Heart right ventricle (tissue), 16 donors: Measurements from ENCODE around the gene PIP4K2A. TPM values are rescaled to one million over a fixed set of nuclear protein-coding genes. Genes with fewer than 3 reads are reported as not detected.

Experiments used
- ATAC-seq, 8 donors: fragments of 200-7000 bp; cut with Tn5 transposase; one replicate each; pipeline ENCODE4 v1.9.1; 2020; ENCODE audit warnings: mild to moderate bottlenecking in 8 of 8, moderate library complexity in 8 of 8, moderate number of reproducible peaks in 1 of 8
- DNase-seq, 2 donors: peaks; one replicate each; pipeline ENCODE4 v3.0.0-alpha.2; 2020
- H3K27ac ChIP-seq, 10 donors: fragments of 200-600 bp; sonication (generic) in 2 of 10; one replicate each; pipeline versions ENCODE4 v1.5.0 to v1.8.0; 2020 to 2022; ENCODE audit warnings: mild to moderate bottlenecking in 3 of 10
- H3K27me3 ChIP-seq, 7 donors: fragments of 200-600 bp; one replicate each; pipeline ENCODE4 v1.8.0; 2021 to 2022; ENCODE audit warnings: mild to moderate bottlenecking in 2 of 7
- H3K36me3 ChIP-seq, 9 donors: fragments of 200-600 bp; sonication (generic) in 1 of 9; one replicate each; pipeline versions ENCODE4 v1.5.0 to v1.8.0; 2020 to 2022; ENCODE audit warnings: mild to moderate bottlenecking in 2 of 9
- H3K4me1 ChIP-seq, 9 donors: fragments of 200-600 bp; sonication (generic) in 1 of 9; one replicate each; pipeline versions ENCODE4 v1.5.0 to v1.8.0; 2020 to 2022; ENCODE audit warnings: mild to moderate bottlenecking in 4 of 9
- H3K4me3 ChIP-seq, 10 donors: fragments of 200-600 bp; sonication (generic) in 2 of 10; one replicate each; pipeline versions ENCODE4 v1.5.0 to v1.8.0; 2020 to 2022; ENCODE audit warnings: mild to moderate bottlenecking in 7 of 10, moderate library complexity in 2 of 10
- H3K9me3 ChIP-seq, 11 donors: fragments of 200-600 bp in 10 of 11; sonication (generic) in 2 of 11; one replicate each; pipeline versions ENCODE4 v1.5.0 to v1.8.0; 2013 to 2022; ENCODE audit warnings: mild to moderate bottlenecking in 2 of 11, control low read depth in 1 of 11, moderate library complexity in 1 of 11
- CTCF ChIP-seq, 9 donors: fragments of 200-600 bp; sonication (generic) in 2 of 9; IDR thresholded peaks; one replicate each; pipeline versions ENCODE4 v1.5.0 to v1.8.0; 2021 to 2022; ENCODE audit warnings: antibody characterized with exemption in 9 of 9, mild to moderate bottlenecking in 5 of 9, moderate library complexity in 1 of 9
- WGBS, 2 donors: extraction: QIAGEN DNeasy Blood & Tissue Kit; methylation state at CpG; one replicate each; pipeline ENCODE4 v1.1.7; 2013; ENCODE audit warnings: inconsistent platforms in 1 of 2; 5-methylcytosine and 5-hydroxymethylcytosine counted together
- intact Hi-C, 10 donors: fragments of 100-400 bp; cut with DNase I; formaldehyde crosslinking; loops; one replicate each; pipeline versions ENCODE4 v1.11.1 to v1.14.2; 2022
- polyA plus RNA-seq, 2 donors: library from polyadenylated mRNA; stranded (reverse); fragments of 200-250 nt; gene quantifications; one replicate each; pipeline ENCODE4 v1.2.3, GENCODE V29; 2013
- total RNA-seq, 10 donors: library from RNA; stranded (reverse); fragmentation: NEBNext Ultra II Directional in 3 of 10; extraction: Animal tissue kit (Norgen Biotek cat#: 25700) in 3 of 10; gene quantifications; one replicate each; pipeline versions ENCODE4 v1.2.1 to v1.2.4, GENCODE V29; 2021 to 2023
- donor health status: Arrhythmogenic right ventricular cardiomyopathy.
- donor health status: ischemic (EF 13 %, LVEDD 7.1; RV severe dilation, severe dysfunction).
- donor health status: healthy with polysubstance abuse.
- donor health status: DM: no; HTN: yes; CAD: no.
- donor health status: DM: no; HTN: no; CAD: no.
- donor health status: ischemic (EF 25% LVEDD 6.9; RV normal size, moderate dysfunction).
- donor health status: ischemic (EF 25% LVEDD 5.7; RV mildly dilated, moderate dysfunction).
- donor health status: healthy.
- donor health status: DM: yes; HTN: yes; CAD: no.
- donor health status: Ischemic cardiomyopathy.
- donor health status: ischemic (EF 35%, LVEDD 5.7; RV mildly dilated, moderate dysfunction).
- donor health status: nonischemic (EF 11% LVEDD 7.7; RV severe dilation, severe dysfunction).
- donor health status: DM: yes; HTN: yes; CAD: no.
- donor health status: PGD.
- donor health status: ischemic (EF 29% LVEDD 5.4; RV normal size, mild dysfunction).
- donor health status: nonischemic (EF 23%, LVEDD 6.1; RV moderate dilation, normal function).

Gene PIP4K2A
- total and polyA plus RNA-seq, 12 donors: 6.0 to 29.1 (median 13.3) TPM

- no peaks in the 10 kb centered on the region for H3K36me3 ChIP-seq
- no peak for ATAC-seq
- peaks cover 0 to 4% (median 0%) of the 10 kb centered on the region in 7 donors for H3K27me3 ChIP-seq
- no peak for TF ChIP-seq CTCF (IDR thresholded peaks at IDR 0.05)
- no peak overlapping the region for H3K4me3 ChIP-seq
- intact Hi-C loops: loop anchor here in 1 of 10 donors (2.0 kb wide), 1 partner anchor 19 kb away; no protein-coding TSS in a partner anchor
- no peak for DNase-seq
- peaks cover 0 to 19% (median 0%) of the 10 kb centered on the region in 9 donors for H3K4me1 ChIP-seq
- WGBS, 2 donors: 81 to 90% methylated on average over 6 of the region's 6 CpGs
- H3K9me3 ChIP-seq: no peaks in the 10 kb centered on the region
- no peak overlapping the region for H3K27ac ChIP-seq
Observed at GRCh38 chr10:22723783-22724182, 9.4 kb upstream of the PIP4K2A start.

GRCh38 chr10:22723343-22723779, 9.0 kb upstream of the PIP4K2A start:
- H3K27ac ChIP-seq: no peak overlapping the region
- peaks cover 0 to 15% (median 0%) of the 10 kb centered on the region in 9 donors for H3K4me1 ChIP-seq
- intact Hi-C loops: loop anchor here in 1 of 10 donors (2.0 kb wide), 1 partner anchor 19 kb away; no protein-coding TSS in a partner anchor
- 78 to 88% methylated on average over 5 of the region's 5 CpGs for WGBS, 2 donors
- H3K27me3 ChIP-seq: peaks cover 0 to 4% (median 0%) of the 10 kb centered on the region in 7 donors
- no peak overlapping the region for H3K4me3 ChIP-seq
- no peak for TF ChIP-seq CTCF (IDR thresholded peaks at IDR 0.05)
- H3K36me3 ChIP-seq: no peaks in the 10 kb centered on the region
- ATAC-seq: peak in 4 of 8 donors; percentile 30 to 67 (median 48)
- no peaks in the 10 kb centered on the region for H3K9me3 ChIP-seq
- no peak for DNase-seq

DNA sequence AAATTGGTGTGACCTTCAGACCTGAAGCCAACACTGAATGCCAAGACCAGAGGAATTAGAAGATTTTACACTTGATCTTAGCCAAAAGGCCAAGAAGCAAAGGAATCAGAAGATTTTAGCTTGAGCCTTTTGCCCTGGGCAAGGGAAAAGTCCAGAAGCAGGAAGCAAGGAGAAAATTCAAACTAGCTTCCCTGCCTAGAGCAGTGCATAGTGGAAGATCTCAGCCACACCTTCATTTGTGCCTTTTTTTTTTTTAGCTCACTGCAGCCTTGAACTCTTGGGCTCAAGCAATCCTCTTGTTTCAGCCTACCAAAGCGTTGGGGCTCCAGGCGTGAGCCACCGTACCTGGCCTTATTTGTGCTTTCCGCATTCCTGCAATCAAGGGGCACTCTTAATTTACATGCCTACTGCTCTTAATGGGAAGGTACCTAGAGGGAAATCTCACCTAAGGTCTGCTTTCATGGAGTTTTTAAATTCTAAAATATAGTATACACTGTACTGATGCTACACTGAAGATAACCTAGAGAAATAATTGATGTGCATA, 8.3 kb upstream of the PIP4K2A start:
- intact Hi-C loops: loop anchor here in 1 of 10 donors (2.0 kb wide), 1 partner anchor 20 kb away; no protein-coding TSS in a partner anchor
- TF ChIP-seq CTCF (IDR thresholded peaks at IDR 0.05): no peak

DNA sequence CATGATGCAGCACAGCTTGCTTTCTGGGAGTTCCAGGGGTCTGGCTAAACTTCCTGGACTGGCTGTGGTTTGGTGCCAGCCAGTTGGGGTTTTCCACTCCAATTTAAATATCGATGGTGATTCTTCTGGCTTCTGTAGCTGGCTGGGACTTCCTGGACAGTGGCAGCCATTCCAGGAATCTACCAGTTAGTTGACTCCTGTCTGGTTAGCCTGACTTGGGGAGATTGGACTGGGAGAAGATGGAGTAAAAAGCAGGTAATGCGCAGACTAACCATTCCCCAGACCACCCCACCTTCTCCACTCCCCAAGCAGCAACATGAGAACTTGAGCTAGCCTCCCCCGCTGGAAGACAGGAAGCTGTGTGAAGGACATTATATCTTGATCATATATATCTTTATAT, 6.3 kb upstream of the PIP4K2A start:
- Histone ChIP-seq H3K27me3 (no peaks in the 10 kb centered on the region), H3K9me3 (no peaks in the 10 kb centered on the region), H3K4me1 (peaks cover 0 to 15% (median 0%) of the 10 kb centered on the region in 9 donors), H3K36me3 (no peaks in the 10 kb centered on the region), H3K27ac (no peak overlapping the region), H3K4me3 (no peak overlapping the region)
- ATAC-seq (no peak), DNase-seq (no peak)
- intact Hi-C loops: no loop called here
- WGBS, 2 donors: 77 to 82% methylated on average over 3 of the region's 3 CpGs
- no peak for TF ChIP-seq CTCF (IDR thresholded peaks at IDR 0.05)

More for the DNA sequence above, 8.3 kb upstream of the PIP4K2A start:
- Histone ChIP-seq H3K9me3 (no peaks in the 10 kb centered on the region), H3K27ac (no peak overlapping the region), H3K4me1 (peaks cover 0 to 15% (median 0%) of the 10 kb centered on the region in 9 donors), H3K4me3 (no peak overlapping the region), H3K36me3 (no peaks in the 10 kb centered on the region), H3K27me3 (peaks cover 0 to 4% (median 0%) of the 10 kb centered on the region in 7 donors)
- 83 to 90% methylated on average over 4 of the region's 4 CpGs for WGBS, 2 donors
- ATAC-seq: no peak
- DNase-seq: no peak
